ENCODE results near the gene S100P. TPM values are rescaled to one million over a fixed set of nuclear protein-coding genes. Genes with fewer than 3 reads are reported as not detected.
A peak's percentile ranks its signal among the peaks of the same experiment; 100 is the strongest.

The S100P gene
- total RNA-seq, 1 donor from 2014 or later = 8.8 TPM

GRCh38 chr4:6680372-6681034, 13.2 kb upstream of the S100P start:
- no peak for DNase-seq (ENCODE audit: low read depth)
- TF ChIP-seq, protein P1, sequence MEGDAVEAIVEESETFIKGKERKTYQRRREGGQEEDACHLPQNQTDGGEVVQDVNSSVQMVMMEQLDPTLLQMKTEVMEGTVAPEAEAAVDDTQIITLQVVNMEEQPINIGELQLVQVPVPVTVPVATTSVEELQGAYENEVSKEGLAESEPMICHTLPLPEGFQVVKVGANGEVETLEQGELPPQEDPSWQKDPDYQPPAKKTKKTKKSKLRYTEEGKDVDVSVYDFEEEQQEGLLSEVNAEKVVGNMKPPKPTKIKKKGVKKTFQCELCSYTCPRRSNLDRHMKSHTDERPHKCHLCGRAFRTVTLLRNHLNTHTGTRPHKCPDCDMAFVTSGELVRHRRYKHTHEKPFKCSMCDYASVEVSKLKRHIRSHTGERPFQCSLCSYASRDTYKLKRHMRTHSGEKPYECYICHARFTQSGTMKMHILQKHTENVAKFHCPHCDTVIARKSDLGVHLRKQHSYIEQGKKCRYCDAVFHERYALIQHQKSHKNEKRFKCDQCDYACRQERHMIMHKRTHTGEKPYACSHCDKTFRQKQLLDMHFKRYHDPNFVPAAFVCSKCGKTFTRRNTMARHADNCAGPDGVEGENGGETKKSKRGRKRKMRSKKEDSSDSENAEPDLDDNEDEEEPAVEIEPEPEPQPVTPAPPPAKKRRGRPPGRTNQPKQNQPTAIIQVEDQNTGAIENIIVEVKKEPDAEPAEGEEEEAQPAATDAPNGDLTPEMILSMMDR (IDR thresholded peaks at IDR 0.05; ENCODE audit: insufficient read depth, low read length, poor library complexity, severe bottlenecking) = no peak
- Histone ChIP-seq H3K4me3 (ENCODE audit: low read depth, low read length) (no peak overlapping the region), H3K36me3 (ENCODE audit: control insufficient read depth, insufficient read depth, low read length) (peaks cover 1% of the 10 kb centered on the region), H3K27me3 (ENCODE audit: control insufficient read depth, insufficient read depth, low read length) (peaks cover 2% of the 10 kb centered on the region)

DNA sequence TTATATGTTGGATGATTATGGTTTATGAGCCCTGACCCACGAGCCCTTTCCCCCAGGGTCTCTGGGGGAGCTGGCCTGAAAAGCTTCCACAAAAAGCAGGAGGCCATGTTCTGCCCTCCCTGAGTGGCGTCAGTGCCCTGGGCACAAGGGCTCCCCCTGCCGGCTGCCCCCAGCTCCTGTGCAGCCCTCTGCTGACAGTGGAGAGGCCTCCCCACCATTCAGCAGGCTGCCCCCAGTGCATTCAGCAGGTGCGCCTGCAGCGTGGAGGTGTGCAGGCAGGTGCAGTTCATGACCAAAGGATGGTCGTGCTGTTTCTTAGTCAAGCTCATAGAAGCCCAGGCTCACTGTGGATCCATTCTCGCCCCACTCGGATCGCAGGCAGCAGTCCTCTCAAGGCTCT, 12.5 kb upstream of the S100P start:
- TF ChIP-seq, protein P1 (IDR thresholded peaks at IDR 0.05; ENCODE audit: insufficient read depth, low read length, poor library complexity, severe bottlenecking) = peak; percentile 21
- Histone ChIP-seq H3K36me3 (ENCODE audit: control insufficient read depth, insufficient read depth, low read length) (no peaks in the 10 kb centered on the region), H3K4me3 (ENCODE audit: low read depth, low read length) (no peak overlapping the region), H3K27me3 (ENCODE audit: control insufficient read depth, insufficient read depth, low read length) (peaks cover 2% of the 10 kb centered on the region)
- no peak for DNase-seq (ENCODE audit: low read depth)

DNA sequence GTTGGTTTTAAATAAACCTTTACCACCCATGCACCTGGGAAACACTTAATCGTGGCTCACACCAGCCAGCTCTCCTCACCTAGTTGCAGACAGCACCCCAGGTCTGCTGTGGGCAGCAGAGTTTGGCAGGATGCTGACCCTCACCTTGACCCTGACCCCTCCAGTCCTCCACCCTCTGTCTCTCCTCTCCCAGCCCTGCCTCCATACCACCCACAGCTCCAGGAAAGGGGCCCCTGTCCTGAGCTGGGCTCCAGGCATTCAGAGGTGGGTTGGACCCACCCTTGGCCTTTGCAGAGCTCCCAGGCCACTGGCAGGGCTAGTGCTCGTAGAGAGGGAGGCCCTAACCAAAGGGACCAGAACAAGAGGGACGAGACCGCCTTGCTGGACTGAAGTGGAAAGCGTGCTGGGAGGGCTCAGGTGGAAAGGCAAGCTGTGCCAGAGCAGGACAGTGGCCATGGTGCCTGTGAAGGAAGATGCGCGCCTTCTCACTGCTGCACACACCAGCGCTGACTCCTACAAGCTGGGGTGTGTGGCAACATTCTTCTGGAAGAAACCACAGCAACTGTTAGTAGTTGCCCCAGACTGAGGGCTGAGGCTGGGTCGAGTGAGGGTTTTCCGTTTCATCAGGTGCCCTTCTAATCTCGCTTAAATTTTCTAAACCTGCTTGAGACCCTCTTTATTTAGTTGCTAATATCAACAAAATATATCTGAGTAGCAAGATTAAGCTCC, 10.7 kb upstream of the S100P start:
- Histone ChIP-seq H3K36me3 (ENCODE audit: control insufficient read depth, insufficient read depth, low read length) (no peaks in the 10 kb centered on the region), H3K27me3 (ENCODE audit: control insufficient read depth, insufficient read depth, low read length) (peaks cover 2% of the 10 kb centered on the region), H3K4me3 (ENCODE audit: low read depth, low read length) (no peak overlapping the region)
- TF ChIP-seq, protein P1 (IDR thresholded peaks at IDR 0.05; ENCODE audit: insufficient read depth, low read length, poor library complexity, severe bottlenecking) = no peak
- no peak for DNase-seq (ENCODE audit: low read depth)

DNA sequence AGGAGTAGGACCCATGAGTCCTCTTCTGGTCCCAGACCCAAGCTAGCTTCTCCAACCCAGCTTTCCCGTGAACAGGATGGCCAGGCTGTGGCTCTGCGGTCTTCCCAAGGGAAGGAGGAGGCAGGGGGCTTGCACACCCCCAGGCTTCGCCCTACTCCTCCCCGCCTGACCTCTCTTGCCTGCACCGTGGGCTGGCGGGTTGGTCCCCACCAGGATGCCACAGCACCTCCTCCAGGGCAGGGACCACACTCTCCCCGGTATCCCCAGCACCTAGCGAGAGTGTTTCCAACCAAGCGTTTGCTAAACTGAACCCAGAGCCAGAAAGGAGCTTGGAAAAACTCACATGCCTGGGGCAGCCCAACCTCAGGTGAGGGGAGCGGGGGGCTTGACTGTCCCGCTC, 9.0 kb upstream of the S100P start:
- H3K36me3 ChIP-seq (ENCODE audit: control insufficient read depth, insufficient read depth, low read length) = no peaks in the 10 kb centered on the region
- TF ChIP-seq, protein P1 (IDR thresholded peaks at IDR 0.05; ENCODE audit: insufficient read depth, low read length, poor library complexity, severe bottlenecking) = no peak
- DNase-seq (ENCODE audit: low read depth) = no peak
- H3K27me3 ChIP-seq (ENCODE audit: control insufficient read depth, insufficient read depth, low read length) = peaks cover 2% of the 10 kb centered on the region
- H3K4me3 ChIP-seq (ENCODE audit: low read depth, low read length) = no peak overlapping the region

GRCh38 chr4:6686104-6686787, 7.4 kb upstream of the S100P start:
- DNase-seq (ENCODE audit: low read depth) = no peak
- Histone ChIP-seq H3K4me3 (ENCODE audit: low read depth, low read length) (no peak overlapping the region), H3K27me3 (ENCODE audit: control insufficient read depth, insufficient read depth, low read length) (peaks cover 2% of the 10 kb centered on the region), H3K36me3 (ENCODE audit: control insufficient read depth, insufficient read depth, low read length) (no peaks in the 10 kb centered on the region)
- TF ChIP-seq, protein P1 (IDR thresholded peaks at IDR 0.05; ENCODE audit: insufficient read depth, low read length, poor library complexity, severe bottlenecking) = no peak
